SK-N-SH treated with all-trans-retinoic acid at 6 μM for 48 hours (cell line): ENCODE measurements around the gene ZNF138.
"Not testable (repeated sequence)": the region's sequence is repeated elsewhere in the genome, so short reads cannot be mapped to it uniquely, and the experiment has no call there.

Experiments
- ATAC-seq: fragments of 200-7000 bp; cut with Tn5 transposase; 3 replicates; pipeline ENCODE4 v1.9.1; 2020; ENCODE audit warnings: mild to moderate bottlenecking, moderate library complexity
- ARNTL ChIP-seq: fragments of 450-650 bp; formaldehyde crosslinking; IDR thresholded peaks from 2 replicates; pipeline ENCODE4 v1.5.0; 2020; ENCODE audit warnings: low read depth, mild to moderate bottlenecking, moderate library complexity, borderline replicate concordance
- BACH2 ChIP-seq: fragments of 250-450 bp; sonication (Bioruptor Pico); IDR thresholded peaks from 2 replicates; pipeline ENCODE4 v1.9.0; 2021; ENCODE audit warnings: mild to moderate bottlenecking, borderline replicate concordance
- CREB5 ChIP-seq: fragments of 250-450 bp; sonication (Bioruptor Pico); IDR thresholded peaks from 2 replicates; pipeline ENCODE4 v1.5.1; 2020; ENCODE audit warnings: low read depth, mild to moderate bottlenecking, moderate library complexity
- CSDC2 ChIP-seq: fragments of 250-450 bp; sonication (Bioruptor Pico); IDR thresholded peaks from 2 replicates; pipeline ENCODE4 v1.5.0; 2020; ENCODE audit warnings: mild to moderate bottlenecking, moderate library complexity
- CSRNP3 ChIP-seq: fragments of 250-450 bp; sonication (Bioruptor Pico); IDR thresholded peaks from 2 replicates; pipeline ENCODE4 v1.5.1; 2021; ENCODE audit warnings: mild to moderate bottlenecking, moderate library complexity
- ESRRG ChIP-seq: fragments of 250-450 bp; sonication (Bioruptor Pico); IDR thresholded peaks from 2 replicates; pipeline ENCODE4 v1.6.1; 2021; ENCODE audit warnings: mild to moderate bottlenecking
- ISL1 ChIP-seq: fragments of 250-450 bp; sonication (Bioruptor Pico); IDR thresholded peaks from 2 replicates; pipeline ENCODE4 v2.1.2; 2022; ENCODE audit warnings: mild to moderate bottlenecking, moderate library complexity
- OSR1 ChIP-seq: fragments of 250-450 bp; sonication (Bioruptor Pico); IDR thresholded peaks from 2 replicates; pipeline ENCODE4 v1.8.0; 2022; ENCODE audit warnings: moderate library complexity, mild to moderate bottlenecking, inconsistent platforms
- PPARA ChIP-seq: fragments of 250-450 bp; sonication (Bioruptor Pico); IDR thresholded peaks from 2 replicates; pipeline ENCODE4 v1.5.0; 2020; ENCODE audit warnings: mild to moderate bottlenecking, borderline replicate concordance
- RARB ChIP-seq: fragments of 250-450 bp; sonication (Bioruptor Pico); IDR thresholded peaks from 2 replicates; pipeline ENCODE4 v1.8.0; 2021; ENCODE audit warnings: mild to moderate bottlenecking, moderate library complexity
- SNAI2 ChIP-seq: fragments of 250-450 bp; sonication (Bioruptor Pico); IDR thresholded peaks from 2 replicates; pipeline ENCODE4 v1.5.0; 2020; ENCODE audit warnings: mild to moderate bottlenecking, moderate library complexity
- TCF4 ChIP-seq: fragments of 250-450 bp; sonication (Bioruptor Pico); IDR thresholded peaks from 2 replicates; pipeline ENCODE4 v1.8.0; 2021; ENCODE audit warnings: mild to moderate bottlenecking, moderate library complexity, borderline replicate concordance
- TOX ChIP-seq: fragments of 250-450 bp; sonication (Bioruptor Pico); IDR thresholded peaks from 2 replicates; pipeline ENCODE4 v1.8.0; 2021; ENCODE audit warnings: mild to moderate bottlenecking, moderate library complexity, borderline replicate concordance
- ZC3H10 ChIP-seq: fragments of 250-450 bp; sonication (Bioruptor Pico); IDR thresholded peaks from 2 replicates; pipeline ENCODE4 v1.5.1; 2021; ENCODE audit warnings: mild to moderate bottlenecking, moderate library complexity
- ZFP3 ChIP-seq: fragments of 250-450 bp; sonication (Bioruptor Pico); IDR thresholded peaks from 2 replicates; pipeline ENCODE4 v1.5.0; 2020; ENCODE audit warnings: mild to moderate bottlenecking, moderate library complexity
- ZFP30 ChIP-seq: fragments of 450-650 bp; formaldehyde crosslinking; IDR thresholded peaks from 2 replicates; pipeline ENCODE4 v1.5.0; 2022; ENCODE audit warnings: mild to moderate bottlenecking, moderate library complexity
- ZNF565 ChIP-seq: fragments of 450-650 bp; formaldehyde crosslinking; conservative IDR thresholded peaks from 2 replicates; pipeline ENCODE4 v1.5.0; 2020; ENCODE audit warnings: low read depth, mild to moderate bottlenecking, moderate library complexity
- ZNF70 ChIP-seq: fragments of 450-650 bp; formaldehyde crosslinking; IDR thresholded peaks from 2 replicates; pipeline ENCODE4 v1.5.0; 2020; ENCODE audit warnings: mild to moderate bottlenecking, moderate library complexity
- TF ChIP-seq, protein P1 (sequence below): fragments of 250-450 bp; sonication (Bioruptor Pico); IDR thresholded peaks from 2 replicates; pipeline ENCODE4 v1.8.0; 2021; ENCODE audit warnings: low read depth, mild to moderate bottlenecking, moderate library complexity, borderline replicate concordance
- TF ChIP-seq, protein P2 (sequence below): fragments of 250-450 bp; sonication (Bioruptor Pico); IDR thresholded peaks from 2 replicates; pipeline ENCODE4 v1.5.0; 2020; ENCODE audit warnings: mild to moderate bottlenecking, moderate library complexity
- TF ChIP-seq, protein P3 (sequence below): fragments of 250-450 bp; sonication (Bioruptor Pico); IDR thresholded peaks from 2 replicates; pipeline ENCODE4 v1.8.0; 2020; ENCODE audit warnings: mild to moderate bottlenecking, moderate library complexity, borderline replicate concordance

ZNF138 gene

GRCh38 chr7:64793106-64793755 lies 997 bp upstream of the ZNF138 start:
- no peak for TF ChIP-seq ISL1 (CRISPR knock-in tag)
- TF ChIP-seq, protein P1, sequence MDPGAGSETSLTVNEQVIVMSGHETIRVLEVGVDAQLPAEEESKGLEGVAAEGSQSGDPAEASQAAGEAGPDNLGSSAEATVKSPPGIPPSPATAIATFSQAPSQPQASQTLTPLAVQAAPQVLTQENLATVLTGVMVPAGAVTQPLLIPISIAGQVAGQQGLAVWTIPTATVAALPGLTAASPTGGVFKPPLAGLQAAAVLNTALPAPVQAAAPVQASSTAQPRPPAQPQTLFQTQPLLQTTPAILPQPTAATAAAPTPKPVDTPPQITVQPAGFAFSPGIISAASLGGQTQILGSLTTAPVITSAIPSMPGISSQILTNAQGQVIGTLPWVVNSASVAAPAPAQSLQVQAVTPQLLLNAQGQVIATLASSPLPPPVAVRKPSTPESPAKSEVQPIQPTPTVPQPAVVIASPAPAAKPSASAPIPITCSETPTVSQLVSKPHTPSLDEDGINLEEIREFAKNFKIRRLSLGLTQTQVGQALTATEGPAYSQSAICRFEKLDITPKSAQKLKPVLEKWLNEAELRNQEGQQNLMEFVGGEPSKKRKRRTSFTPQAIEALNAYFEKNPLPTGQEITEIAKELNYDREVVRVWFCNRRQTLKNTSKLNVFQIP (CRISPR knock-in tag), result no peak
- no peak for TF ChIP-seq RARB (CRISPR knock-in tag)
- TF ChIP-seq, all 23 proteins: peak for 0
- no peak for ATAC-seq

- TF ChIP-seq ZNF70 (CRISPR knock-in tag) (no peak), CSDC2 (CRISPR knock-in tag) (no peak), PPARA (no peak), ARNTL (CRISPR knock-in tag) (no peak), ZNF565 (CRISPR knock-in tag) (no peak), TCF4 (no peak), ZFP30 (CRISPR knock-in tag) (no peak), CREB5 (CRISPR knock-in tag) (no peak), CSRNP3 (CRISPR knock-in tag) (no peak), ISL1 (CRISPR knock-in tag) (no peak), TOX (no peak), ESRRG (CRISPR knock-in tag) (no peak), BACH2 (no peak), OSR1 (CRISPR knock-in tag) (no peak)
- TF ChIP-seq, protein P2, sequence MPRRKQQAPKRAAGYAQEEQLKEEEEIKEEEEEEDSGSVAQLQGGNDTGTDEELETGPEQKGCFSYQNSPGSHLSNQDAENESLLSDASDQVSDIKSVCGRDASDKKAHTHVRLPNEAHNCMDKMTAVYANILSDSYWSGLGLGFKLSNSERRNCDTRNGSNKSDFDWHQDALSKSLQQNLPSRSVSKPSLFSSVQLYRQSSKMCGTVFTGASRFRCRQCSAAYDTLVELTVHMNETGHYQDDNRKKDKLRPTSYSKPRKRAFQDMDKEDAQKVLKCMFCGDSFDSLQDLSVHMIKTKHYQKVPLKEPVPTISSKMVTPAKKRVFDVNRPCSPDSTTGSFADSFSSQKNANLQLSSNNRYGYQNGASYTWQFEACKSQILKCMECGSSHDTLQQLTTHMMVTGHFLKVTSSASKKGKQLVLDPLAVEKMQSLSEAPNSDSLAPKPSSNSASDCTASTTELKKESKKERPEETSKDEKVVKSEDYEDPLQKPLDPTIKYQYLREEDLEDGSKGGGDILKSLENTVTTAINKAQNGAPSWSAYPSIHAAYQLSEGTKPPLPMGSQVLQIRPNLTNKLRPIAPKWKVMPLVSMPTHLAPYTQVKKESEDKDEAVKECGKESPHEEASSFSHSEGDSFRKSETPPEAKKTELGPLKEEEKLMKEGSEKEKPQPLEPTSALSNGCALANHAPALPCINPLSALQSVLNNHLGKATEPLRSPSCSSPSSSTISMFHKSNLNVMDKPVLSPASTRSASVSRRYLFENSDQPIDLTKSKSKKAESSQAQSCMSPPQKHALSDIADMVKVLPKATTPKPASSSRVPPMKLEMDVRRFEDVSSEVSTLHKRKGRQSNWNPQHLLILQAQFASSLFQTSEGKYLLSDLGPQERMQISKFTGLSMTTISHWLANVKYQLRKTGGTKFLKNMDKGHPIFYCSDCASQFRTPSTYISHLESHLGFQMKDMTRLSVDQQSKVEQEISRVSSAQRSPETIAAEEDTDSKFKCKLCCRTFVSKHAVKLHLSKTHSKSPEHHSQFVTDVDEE (CRISPR knock-in tag), result no peak
- TF ChIP-seq, protein P1 (CRISPR knock-in tag), result no peak
- no peak for ATAC-seq
Measured at GRCh38 chr7:64795176-64795575, 948 bp downstream of the ZNF138 start.

DNA sequence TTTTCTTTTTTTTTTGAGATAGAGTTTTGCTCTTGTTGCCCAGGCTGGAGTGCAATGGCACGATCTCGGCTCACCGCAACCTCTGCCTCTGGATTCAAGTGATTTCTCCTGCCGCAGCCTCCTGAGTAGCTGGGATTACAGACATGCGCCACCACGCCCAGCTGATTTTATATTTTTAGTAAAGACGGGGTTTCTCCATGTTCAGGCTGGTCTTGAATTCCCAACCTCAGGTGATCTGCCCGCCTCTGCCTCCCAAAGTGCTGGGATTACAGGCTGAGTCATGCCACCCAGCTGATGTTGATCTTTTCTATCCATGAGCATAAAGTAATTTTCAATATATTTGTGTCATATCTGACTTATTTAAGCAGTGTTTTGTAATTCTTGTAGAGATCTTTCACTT lies 4.9 kb downstream of the ZNF138 start:
- not testable (repeated sequence) for ATAC-seq

- no peak for ATAC-seq
- TF ChIP-seq ESRRG (CRISPR knock-in tag) (no peak), ZFP3 (CRISPR knock-in tag) (no peak), ZC3H10 (CRISPR knock-in tag) (no peak), CSDC2 (CRISPR knock-in tag) (no peak), CSRNP3 (CRISPR knock-in tag) (no peak), ZFP30 (CRISPR knock-in tag) (no peak), RARB (CRISPR knock-in tag) (no peak), SNAI2 (CRISPR knock-in tag) (no peak), ARNTL (CRISPR knock-in tag) (no peak)
- TF ChIP-seq, protein P3, sequence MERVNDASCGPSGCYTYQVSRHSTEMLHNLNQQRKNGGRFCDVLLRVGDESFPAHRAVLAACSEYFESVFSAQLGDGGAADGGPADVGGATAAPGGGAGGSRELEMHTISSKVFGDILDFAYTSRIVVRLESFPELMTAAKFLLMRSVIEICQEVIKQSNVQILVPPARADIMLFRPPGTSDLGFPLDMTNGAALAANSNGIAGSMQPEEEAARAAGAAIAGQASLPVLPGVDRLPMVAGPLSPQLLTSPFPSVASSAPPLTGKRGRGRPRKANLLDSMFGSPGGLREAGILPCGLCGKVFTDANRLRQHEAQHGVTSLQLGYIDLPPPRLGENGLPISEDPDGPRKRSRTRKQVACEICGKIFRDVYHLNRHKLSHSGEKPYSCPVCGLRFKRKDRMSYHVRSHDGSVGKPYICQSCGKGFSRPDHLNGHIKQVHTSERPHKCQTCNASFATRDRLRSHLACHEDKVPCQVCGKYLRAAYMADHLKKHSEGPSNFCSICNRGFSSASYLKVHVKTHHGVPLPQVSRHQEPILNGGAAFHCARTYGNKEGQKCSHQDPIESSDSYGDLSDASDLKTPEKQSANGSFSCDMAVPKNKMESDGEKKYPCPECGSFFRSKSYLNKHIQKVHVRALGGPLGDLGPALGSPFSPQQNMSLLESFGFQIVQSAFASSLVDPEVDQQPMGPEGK (CRISPR knock-in tag), result no peak
- TF ChIP-seq, protein P1 (CRISPR knock-in tag), result no peak
Measured at GRCh38 chr7:64802699-64803098, 8.5 kb downstream of the ZNF138 start.
